Activated T-cell treated with anti-CD3 and anti-CD28 coated beads, Interleukin-2, amount 50 U/mL, for 4 hours (primary cell): Measurements from ENCODE around the gene IL4R. TPM values are rescaled to one million over a fixed set of nuclear protein-coding genes. Genes with fewer than 3 reads are reported as not detected.
"Not testable (repeated sequence)": the region's sequence is repeated elsewhere in the genome, so short reads cannot be mapped to it uniquely, and the experiment has no call there.

Experiments used
- ATAC-seq, 2 donors: fragments of 200-7000 bp; cut with Tn5 transposase; one replicate each; pipeline ENCODE4 v1.10.0; 2021
- DNase-seq: peaks from one replicate; pipeline ENCODE4 v3.0.0-alpha.2; 2020
- H3K27me3 Mint-ChIP-seq: one replicate; pipeline ENCODE4 v1.8.0; 2021; ENCODE audit warnings: low read depth, mixed read lengths
- H3K36me3 Mint-ChIP-seq: one replicate; pipeline ENCODE4 v1.8.0; 2022; ENCODE audit warnings: mixed read lengths; ENCODE audit not compliant: insufficient read depth
- H3K4me1 Mint-ChIP-seq: one replicate; pipeline ENCODE4 v1.8.0; 2021; ENCODE audit warnings: low read depth, mixed read lengths
- H3K4me3 Mint-ChIP-seq: one replicate; pipeline ENCODE4 v1.8.0; 2021; ENCODE audit warnings: mild to moderate bottlenecking, moderate library complexity, mixed read lengths
- H3K9me3 Mint-ChIP-seq: one replicate; pipeline ENCODE4 v1.8.0; 2021; ENCODE audit warnings: mixed read lengths
- total RNA-seq, 3 donors: library from RNA; stranded (reverse); gene quantifications; one replicate each; pipeline ENCODE4 v1.2.1, GENCODE V29; 2021

The IL4R gene
- total RNA-seq, 3 donors from 2014 or later = 110 to 143 (median 140) TPM

DNA sequence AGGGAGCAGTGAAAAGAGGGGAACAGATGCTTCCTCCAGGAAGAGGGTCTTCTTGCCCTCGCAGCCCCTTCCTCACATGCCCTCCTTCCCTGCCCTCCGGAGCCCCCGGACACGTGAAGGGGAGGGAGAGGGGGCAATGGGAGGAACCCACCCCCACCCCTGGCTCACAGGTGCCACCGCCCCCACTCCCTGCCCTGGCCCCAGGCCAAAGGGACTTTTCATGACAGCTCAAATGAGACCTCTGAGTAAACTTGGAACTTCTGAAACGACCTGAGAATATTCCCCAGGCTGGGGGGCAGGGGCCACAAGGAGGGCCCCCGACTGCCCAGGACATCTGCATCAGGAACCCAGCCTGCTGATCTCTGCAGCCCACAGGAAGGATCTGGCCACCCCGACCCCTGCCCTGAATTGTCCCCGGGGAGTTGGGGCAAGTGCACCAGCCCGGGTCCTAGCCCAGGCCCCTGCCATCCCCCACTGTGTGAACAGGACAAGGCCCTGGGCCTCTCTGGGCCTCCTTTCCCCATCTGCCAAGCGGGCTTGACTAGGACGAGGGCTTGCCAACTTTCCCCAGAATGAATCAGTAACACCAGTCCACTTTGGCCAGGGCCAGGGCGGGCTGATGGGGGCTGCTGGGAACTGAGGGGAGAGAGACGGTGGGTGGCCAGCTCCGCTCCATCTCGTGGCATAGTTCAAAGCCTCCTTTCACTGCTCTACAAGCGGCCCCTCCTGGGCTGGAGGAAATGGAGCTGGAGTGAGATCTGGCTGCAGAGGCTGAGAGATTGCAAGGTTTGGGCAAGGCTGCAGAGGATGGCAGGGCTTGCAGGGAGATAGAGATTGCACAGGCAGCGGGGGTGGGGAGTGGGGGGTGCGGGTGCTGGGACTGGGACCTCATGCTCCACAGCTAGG, 92.0 kb downstream of the IL4R start:
- Mint-ChIP-seq H3K36me3 (peaks cover 54% of the 10 kb centered on the region), H3K4me1 (peaks cover 72% of the 10 kb centered on the region), H3K4me3 (peak overlapping the region; percentile 99), H3K27me3 (no peaks in the 10 kb centered on the region), H3K9me3 (no peaks in the 10 kb centered on the region)
- ATAC-seq = peak; percentile 11 to 14
- peak; percentile 66 for DNase-seq

DNA sequence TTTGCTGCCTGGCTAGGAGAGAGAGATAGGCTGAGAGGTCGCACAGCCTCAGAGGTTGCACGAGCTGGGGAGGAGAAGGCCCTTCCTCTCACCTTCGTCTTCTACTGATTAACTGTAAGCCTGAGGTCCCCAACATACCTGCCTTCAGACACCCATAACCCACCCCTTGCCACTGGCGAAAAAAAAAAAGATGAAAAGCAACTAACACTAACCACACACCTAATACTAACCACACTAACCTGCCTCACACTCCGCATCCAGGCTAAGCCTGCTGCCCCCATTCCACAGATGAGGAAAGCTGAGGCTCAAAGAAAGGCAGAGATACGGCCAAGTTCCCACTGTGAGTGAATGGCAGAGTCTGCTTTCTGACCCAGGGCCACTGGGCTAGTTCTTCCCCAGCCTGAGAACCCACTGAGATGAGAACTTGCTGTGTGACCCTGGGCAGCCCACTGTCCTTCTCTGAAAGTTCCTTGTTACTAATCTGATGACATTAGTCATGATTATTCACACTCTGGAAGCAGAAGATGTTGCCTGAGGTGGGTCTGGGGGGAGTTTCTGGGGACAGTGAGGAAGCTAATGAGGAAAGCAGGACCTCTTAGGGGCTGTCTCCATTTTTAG, 92.8 kb downstream of the IL4R start:
- Mint-ChIP-seq H3K9me3 (no peaks in the 10 kb centered on the region), H3K27me3 (no peaks in the 10 kb centered on the region), H3K4me3 (peak overlapping the region; percentile 99), H3K4me1 (peaks cover 70% of the 10 kb centered on the region), H3K36me3 (peaks cover 60% of the 10 kb centered on the region)
- ATAC-seq (peak; percentile 4), DNase-seq (no peak)

DNA sequence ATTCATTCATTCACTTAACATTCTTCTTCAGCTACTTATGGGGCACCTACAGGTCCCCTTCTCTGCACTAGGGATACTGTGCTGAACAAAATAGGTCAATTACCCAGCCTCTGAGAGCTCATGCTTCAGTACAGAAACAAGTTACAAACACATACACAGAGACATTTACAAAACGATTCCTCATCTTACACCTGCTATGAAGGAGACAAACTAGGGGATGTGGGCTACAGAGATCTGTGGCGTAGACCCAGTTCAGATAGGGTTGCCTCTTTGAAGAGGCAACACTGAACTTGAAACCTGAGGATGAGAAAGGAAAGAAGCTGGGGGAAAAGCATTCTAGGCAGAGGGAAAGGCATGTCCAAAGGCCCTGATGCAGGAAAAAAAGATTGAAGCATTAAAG, 93.4 kb downstream of the IL4R start:
- no peak for DNase-seq
- peak overlapping the region; percentile 99 for H3K4me3 Mint-ChIP-seq
- ATAC-seq = peak; percentile 1 to 2

DNA sequence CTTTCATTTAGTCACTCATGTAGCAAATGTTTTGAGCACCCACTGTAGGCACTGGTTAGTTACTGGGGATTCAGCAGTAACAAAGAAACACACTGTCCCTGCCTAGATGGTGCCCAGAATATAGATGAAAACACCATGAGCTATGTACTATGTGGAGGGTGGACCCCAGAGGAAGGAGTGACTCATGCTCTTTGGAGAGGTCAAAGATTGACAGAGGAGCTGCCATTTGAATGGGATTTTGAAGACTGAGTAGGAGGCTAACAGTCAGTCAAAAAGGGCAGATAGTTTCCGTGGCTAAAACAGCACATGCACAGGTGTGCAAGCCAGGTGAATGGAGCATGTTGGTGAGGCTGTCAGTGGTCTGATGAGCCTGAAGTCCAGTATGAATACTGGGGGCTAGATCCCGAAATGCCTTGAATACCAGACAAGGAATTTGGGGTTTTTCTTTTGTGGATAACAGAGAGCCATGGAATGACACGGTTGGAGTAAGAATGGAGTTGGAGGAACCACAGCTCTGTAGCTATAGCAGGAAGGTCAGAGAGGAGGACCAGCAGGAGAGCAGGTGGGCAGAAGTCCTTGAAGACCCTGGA, 94.3 kb downstream of the IL4R start:
- Mint-ChIP-seq H3K4me1 (peaks cover 77% of the 10 kb centered on the region), H3K4me3 (peak overlapping the region; percentile 99)
- DNase-seq = peak; percentile 51

More for the DNA sequence above, 93.4 kb downstream of the IL4R start:
- Mint-ChIP-seq H3K27me3 (no peaks in the 10 kb centered on the region), H3K4me1 (peaks cover 72% of the 10 kb centered on the region), H3K36me3 (peaks cover 65% of the 10 kb centered on the region), H3K9me3 (peaks cover 4% of the 10 kb centered on the region)

DNA sequence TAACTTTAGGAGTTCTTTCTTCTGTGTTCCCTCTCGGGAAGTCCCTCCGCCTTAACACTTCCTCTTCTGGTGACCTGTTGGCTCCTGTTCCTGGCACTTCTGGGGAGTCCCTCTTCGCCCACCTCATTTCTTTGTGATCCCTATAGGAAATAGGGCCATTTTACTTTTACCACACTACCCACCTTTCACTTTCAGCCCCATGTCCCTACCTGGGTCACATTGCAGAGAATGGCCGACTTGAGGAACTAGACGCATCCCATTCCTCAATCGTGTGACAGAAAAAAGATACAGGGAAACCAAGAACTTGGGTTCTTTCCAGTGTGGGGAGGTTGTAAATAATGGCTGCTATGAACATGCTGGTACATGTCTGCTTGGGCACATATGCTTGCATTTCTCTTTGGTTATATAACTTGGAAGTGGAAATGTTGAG, 94.8 kb downstream of the IL4R start:
- Mint-ChIP-seq H3K27me3 (no peaks in the 10 kb centered on the region), H3K4me1 (peaks cover 80% of the 10 kb centered on the region), H3K4me3 (peak overlapping the region; percentile 99), H3K36me3 (peaks cover 65% of the 10 kb centered on the region), H3K9me3 (peaks cover 14% of the 10 kb centered on the region)
- ATAC-seq = no peak
- no peak for DNase-seq

More for the DNA sequence above, 94.3 kb downstream of the IL4R start:
- peaks cover 65% of the 10 kb centered on the region for H3K36me3 Mint-ChIP-seq
- H3K27me3 Mint-ChIP-seq = no peaks in the 10 kb centered on the region
- ATAC-seq = peak; percentile 52 to 54
- H3K9me3 Mint-ChIP-seq = peaks cover 11% of the 10 kb centered on the region

DNA sequence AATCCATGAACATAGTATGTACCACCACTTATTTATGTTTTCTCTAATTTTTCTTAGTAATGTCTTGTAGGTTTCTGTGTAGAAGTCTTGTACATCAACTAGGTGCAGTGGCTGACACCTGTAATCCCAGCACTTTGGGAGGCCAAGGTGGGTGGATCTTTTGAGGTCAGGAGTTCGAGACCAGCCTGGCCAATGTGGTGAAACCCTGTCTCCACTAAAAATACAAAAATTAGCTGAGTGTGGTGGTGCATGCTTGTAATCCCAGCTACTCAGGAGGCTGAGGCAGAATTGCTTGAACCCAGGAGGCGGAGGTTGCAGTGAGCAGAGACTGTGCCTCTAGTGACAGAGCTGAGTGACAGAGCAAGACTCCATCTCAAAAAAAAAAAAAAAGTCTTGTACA, 96.2 kb downstream of the IL4R start:
- Mint-ChIP-seq H3K4me3 (peak overlapping the region; percentile 61), H3K36me3 (peaks cover 60% of the 10 kb centered on the region), H3K4me1 (peaks cover 84% of the 10 kb centered on the region), H3K9me3 (peaks cover 14% of the 10 kb centered on the region)
- not testable (repeated sequence) for DNase-seq, H3K27me3 Mint-ChIP-seq, ATAC-seq

DNA sequence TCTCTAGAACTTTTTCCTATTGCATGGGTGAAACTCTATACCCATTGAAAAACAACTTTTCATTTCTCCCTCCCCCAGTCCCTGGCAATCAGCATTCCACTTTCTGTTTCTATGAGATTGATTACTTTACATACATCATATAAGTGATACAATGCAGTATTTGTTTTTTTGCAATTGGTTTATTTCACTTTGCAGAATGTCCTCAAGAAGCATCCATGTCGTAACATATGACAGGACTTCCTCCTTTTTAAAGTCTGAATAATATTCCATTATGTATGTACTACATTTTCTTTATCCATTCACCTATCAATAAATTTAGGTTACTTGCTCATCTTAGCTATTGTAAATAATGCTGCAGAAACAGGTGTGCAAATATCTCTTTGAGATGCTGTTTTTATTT, 97.0 kb downstream of the IL4R start:
- DNase-seq = no peak
- Mint-ChIP-seq H3K4me1 (peaks cover 87% of the 10 kb centered on the region), H3K27me3 (no peaks in the 10 kb centered on the region), H3K4me3 (peak overlapping the region; percentile 44), H3K36me3 (peaks cover 64% of the 10 kb centered on the region), H3K9me3 (peaks cover 14% of the 10 kb centered on the region)
- ATAC-seq = no peak

DNA sequence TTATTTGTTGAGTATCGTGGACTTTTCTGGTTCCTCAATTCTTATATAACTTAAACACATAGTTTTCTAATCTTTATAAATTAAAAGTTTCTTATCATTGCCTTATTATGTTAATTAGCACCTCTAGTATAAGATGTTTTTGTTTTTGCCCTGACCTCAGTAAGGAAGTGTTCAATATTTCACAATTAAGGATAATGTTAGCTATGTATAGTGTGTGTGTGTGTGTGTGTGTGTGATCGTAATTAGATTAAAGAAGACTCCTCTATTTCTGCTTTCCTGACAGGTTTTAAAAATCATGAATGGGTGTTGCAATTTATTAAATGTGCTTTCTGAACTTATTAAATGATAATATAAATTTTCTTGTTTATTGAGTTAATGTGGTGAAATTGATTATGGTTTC, 100.2 kb downstream of the IL4R start:
- peaks cover 56% of the 10 kb centered on the region for H3K36me3 Mint-ChIP-seq
- DNase-seq (no peak), ATAC-seq (no peak)
- H3K9me3 Mint-ChIP-seq = peaks cover 18% of the 10 kb centered on the region
- H3K4me1 Mint-ChIP-seq = peaks cover 70% of the 10 kb centered on the region
- H3K4me3 Mint-ChIP-seq = peak overlapping the region; percentile 9
- no peaks in the 10 kb centered on the region for H3K27me3 Mint-ChIP-seq

Other genes with a start within 250 kb of the IL4R start
- gene C16orf82, start 247.0 kb upstream of the IL4R start, total RNA-seq = not detected
- gene KDM8, start 110.4 kb upstream of the IL4R start, total RNA-seq = 10 to 100 TPM in 1 of 3 donors, 1 to 10 TPM in 2; 8.8 to 10.7 (median 8.9) TPM
- 100 to 1,000 TPM; 109 to 111 (median 111) TPM for gene NSMCE1, start 45.2 kb upstream of the IL4R start, total RNA-seq
- gene IL21R, start 88.2 kb downstream of the IL4R start, total RNA-seq = 10 to 100 TPM; 90.7 to 94.9 (median 91.4) TPM
- 10 to 100 TPM; 56.6 to 68.1 (median 58.9) TPM for gene GTF3C1, start 235.9 kb downstream of the IL4R start, total RNA-seq
- gene KATNIP, start 236.2 kb downstream of the IL4R start, total RNA-seq = 10 to 100 TPM; 10.7 to 13.5 (median 11.7) TPM